GM18951 (cell line): Measurements from ENCODE around the gene HS6ST2.

Experiments
- POLR2A ChIP-seq: IDR thresholded peaks from 4 replicates; pipeline ENCODE4 v1.6.1; 2011; ENCODE audit warnings: mild to moderate bottlenecking; ENCODE audit not compliant: insufficient read length, insufficient read depth; ENCODE audit errors: extremely low read depth
- in situ Hi-C: fragments of 300-500 bp; cut with MboI; formaldehyde crosslinking; loops from one replicate; pipeline ENCODE4 v1.12.0; 2022; ENCODE audit warnings: low sequenced_read_pairs, mixed read lengths, inconsistent platforms; ENCODE audit not compliant: unreplicated experiment

HS6ST2 gene

DNA sequence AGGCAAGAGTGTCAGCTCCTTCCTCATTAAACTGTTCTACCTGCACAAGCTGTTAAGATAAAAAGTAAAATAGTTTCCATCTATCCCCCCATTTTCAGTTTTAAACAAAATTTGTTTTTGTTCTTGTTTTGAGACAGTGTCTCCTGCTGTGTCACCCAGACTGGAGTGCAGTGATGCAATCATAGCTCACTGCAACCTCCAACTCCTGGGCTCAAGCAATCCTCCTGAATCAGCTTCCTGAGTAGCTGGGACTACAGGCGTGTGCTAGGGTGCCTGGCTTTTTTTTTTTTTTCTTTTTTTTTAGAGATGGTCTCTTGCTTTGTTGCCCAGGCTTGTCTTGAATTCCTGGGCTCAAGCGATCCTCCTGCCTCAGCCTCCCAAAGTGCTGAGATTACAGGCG lies 105.4 kb downstream of the HS6ST2 start:
- in situ Hi-C loops = no loop called here
- TF ChIP-seq POLR2A = no peak

DNA sequence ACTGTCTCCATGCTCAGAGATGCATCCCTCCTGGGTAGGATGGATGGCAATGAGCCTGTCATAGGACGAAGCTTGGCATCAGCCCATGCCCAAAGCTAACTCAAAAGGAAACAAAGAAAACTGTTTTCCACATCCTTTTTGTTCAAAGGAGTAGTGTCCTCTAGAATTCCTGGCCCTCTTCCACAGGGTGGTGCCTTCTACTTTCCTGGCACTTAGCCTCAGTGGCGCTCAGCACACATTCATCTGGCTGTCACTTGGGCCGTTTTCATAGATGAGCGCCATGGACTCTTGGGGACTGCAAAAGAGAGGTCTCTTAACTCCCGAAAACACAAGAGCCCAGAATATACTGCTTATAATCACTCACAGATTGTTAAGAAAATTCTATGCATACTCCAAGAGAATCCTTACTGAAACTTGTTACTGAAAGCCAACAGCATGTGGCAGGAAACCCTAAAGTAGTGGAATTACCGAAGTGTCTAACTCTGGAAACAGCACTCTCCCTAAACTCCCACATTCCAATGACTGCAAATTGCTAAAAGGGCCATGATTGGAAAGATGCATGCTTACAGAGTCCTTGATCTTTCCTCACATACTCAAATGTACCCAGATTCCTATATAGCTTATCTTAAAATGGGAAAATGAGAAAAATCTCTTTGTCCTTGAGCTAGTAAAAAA lies 110.0 kb downstream of the HS6ST2 start:
- no peak for TF ChIP-seq POLR2A
- in situ Hi-C loops = no loop called here

DNA sequence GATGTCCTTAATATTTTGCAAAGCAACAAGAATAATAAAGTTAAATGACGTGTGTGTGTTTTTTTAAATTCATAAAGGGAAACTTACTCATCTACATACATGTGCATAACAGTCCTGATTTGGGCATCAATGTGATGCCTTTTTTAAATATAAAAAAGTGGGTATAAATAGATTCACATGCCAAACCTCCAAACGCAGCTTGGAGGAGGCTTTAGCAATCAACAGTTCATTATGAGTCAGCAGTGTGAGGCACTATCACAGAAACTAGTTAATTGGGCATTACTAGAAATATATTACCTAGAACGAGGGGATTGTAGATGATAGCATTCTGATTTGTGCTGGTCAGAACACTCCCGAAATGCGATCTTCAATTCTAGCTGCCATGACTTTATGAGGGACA lies 115.1 kb downstream of the HS6ST2 start:
- no peak for TF ChIP-seq POLR2A
- in situ Hi-C loops = no loop called here

DNA sequence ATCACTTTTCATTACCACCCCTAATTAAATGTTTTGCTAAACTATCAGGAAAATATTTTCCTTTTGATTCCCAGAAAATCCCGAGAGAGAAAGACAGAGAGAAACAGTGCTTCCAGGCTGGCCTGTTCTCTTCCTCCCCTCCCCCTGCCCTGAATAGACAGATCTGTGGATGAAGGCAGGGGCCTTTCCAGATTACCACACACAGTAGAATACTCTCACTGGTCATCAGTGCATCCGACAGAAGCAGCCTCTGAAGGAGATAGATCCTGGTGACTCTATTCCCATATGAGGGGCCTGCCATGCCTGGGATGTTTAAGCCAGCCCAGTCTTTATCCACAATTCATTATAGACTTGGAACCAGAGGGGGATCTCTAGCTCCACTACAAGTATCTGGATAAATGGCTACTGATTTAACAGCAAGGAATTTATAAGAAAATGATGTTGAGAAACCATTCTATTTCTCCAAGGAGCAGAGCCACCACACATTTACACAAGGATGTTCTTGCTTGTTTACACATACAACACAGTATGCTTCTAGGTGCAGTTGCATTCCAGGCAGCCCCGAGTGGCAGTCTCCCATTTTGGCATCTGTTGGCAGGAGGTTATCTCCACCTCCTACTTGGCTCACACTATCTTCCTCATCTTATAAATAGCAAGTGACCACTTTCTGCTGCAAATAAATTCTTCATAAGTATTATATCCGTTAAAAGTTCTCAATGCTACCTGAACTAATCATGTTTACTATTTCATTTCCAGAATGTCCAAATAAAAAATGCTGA lies 115.8 kb downstream of the HS6ST2 start:
- in situ Hi-C loops = no loop called here

DNA sequence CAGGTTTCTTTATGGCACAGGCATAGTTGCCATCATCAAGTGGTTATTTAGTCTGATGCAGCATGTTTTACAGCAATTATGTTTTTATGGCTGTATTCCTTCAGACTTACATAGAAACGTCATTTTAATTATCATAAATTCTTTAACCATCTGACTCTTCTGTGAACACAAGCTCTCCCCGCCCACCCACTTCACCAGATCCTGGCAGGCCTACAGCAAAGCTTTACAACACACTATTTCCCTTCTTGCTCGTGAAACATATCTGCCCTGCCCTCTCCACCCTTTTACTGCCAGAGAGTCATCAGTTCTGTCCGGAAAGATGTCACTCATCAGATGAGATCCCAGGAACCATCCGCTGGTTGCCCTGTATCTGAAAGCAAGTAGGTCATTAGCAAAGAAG lies 120.5 kb downstream of the HS6ST2 start:
- in situ Hi-C loops = no loop called here
- TF ChIP-seq POLR2A = no peak

More for the DNA sequence above, 115.8 kb downstream of the HS6ST2 start:
- TF ChIP-seq POLR2A = no peak

DNA sequence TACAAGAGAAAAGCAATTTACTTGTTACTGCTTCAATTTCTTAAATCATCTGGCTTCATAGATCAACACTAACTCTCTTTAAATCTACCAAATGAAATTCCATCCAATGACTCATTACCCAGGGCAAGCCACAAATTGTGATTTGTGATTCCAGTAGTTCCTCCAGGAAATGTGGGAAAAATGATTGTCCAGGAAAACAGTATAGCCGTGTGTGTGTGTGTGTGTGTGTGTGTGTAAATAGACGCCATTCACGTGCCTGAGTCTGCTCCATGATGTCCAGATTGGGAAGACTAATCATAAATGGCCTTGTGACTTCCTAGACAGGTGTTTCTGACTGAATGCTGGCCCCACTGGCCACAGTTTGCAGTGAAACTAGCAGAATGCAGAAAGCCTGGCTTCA lies 121.3 kb downstream of the HS6ST2 start:
- TF ChIP-seq POLR2A = no peak
- in situ Hi-C loops = no loop called here

DNA sequence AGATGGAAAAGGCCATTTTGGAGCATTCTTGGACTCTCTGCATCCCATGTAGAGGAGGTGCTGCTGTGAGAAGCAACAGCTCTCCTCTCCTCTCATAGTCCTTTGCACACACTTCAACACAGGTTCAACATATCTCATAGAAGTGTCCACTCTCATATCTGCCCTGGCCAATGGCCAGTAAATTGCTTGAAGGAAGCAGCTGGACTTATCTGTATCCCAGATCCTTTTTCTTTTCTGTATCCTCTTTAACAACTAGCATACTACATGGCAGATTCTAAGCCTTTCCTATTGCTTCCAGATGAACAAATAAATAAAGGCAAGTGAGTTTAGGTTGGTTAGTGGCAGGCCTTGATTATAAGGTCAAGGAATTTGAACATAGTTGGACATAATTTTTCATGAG lies 122.0 kb downstream of the HS6ST2 start:
- TF ChIP-seq POLR2A = no peak
- in situ Hi-C loops = no loop called here

DNA sequence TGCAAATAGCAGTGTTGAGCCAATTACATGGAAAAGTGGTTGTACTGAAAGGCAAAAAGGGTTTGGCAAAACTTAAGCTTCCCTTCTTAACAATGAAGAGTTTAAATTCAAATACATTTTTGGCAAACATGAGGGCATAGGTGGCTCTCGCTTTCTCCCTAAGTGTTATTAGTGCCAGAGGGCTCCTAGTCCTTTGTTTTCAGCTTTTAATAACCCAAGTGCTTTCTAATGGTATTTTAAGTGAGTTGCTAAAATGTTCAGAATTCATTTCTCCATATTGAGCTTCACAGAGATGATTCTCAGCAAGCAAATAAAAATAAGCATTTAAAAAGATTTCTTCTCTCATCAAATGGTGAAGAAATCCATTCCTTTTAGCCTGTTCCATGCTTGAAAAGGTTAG lies 123.7 kb downstream of the HS6ST2 start:
- TF ChIP-seq POLR2A = no peak
- in situ Hi-C loops = no loop called here

DNA sequence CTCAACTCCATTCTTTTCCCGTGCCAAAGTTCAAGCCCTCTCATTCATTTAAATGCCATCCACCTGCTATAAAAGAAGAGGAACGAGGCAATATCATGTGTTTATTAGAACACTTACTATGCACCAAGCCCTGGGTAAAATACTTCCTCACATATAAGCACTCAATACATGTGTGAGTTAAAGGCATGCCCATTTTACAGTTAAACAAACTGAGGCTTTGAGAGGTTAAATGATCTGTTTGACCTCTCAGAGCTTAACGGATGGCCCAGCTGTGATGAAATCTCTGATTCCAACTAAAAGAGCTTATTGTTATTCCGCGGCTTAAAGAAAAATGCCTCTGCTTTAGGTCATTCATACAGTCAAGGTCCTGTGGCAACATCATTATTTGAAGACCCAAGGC lies 124.3 kb downstream of the HS6ST2 start:
- TF ChIP-seq POLR2A = no peak
- in situ Hi-C loops = no loop called here

DNA sequence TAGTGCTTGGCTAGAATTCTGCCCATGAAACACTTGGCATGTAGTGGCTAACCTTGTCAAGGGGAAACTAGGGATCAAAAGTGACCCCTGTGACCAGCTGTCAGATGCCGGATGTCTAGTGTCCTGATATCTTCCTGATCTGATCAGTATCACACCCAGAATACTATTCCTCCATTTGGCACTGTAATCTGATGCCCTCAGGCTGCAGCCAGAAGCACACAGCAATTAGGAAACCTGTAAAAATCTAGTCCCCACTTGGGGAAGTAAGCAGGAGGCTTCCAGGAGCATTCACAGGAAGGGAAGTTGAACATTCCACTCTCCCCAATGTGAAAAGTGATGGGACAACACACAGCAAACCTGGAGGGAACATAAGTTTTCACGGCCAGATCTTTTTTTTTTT lies 125.1 kb downstream of the HS6ST2 start:
- TF ChIP-seq POLR2A = no peak
- in situ Hi-C loops = no loop called here

DNA sequence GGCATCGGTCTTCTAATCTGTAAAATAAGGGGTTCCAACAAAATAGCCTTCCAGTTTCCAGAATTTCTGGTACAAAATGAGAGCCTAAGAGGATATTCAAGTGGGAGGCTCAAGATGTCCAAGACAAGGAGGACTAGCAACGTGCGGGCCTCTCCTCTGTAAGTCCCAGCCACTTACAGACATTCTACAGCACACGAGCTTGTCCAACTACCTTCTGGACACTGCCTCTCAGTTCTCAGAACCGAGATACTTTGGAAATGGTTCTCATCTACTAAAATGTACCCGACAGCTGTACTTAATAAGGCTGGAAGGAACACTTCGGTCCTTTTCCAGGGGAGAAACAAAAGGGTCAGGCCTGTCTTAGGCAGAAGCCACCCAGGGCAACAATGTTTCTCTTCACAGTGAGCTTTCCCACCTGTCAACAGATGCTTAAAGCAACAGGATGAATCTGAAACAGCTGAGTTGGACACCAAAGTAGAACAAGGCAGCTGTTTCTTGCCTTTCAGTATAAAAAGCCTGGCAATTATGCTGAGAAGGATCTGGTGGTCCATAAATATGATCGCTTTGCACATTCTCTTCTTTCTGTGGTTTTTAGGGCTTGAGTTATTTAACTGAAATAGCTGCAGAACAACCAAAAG lies 127.0 kb downstream of the HS6ST2 start:
- in situ Hi-C loops = no loop called here
- no peak for TF ChIP-seq POLR2A

DNA sequence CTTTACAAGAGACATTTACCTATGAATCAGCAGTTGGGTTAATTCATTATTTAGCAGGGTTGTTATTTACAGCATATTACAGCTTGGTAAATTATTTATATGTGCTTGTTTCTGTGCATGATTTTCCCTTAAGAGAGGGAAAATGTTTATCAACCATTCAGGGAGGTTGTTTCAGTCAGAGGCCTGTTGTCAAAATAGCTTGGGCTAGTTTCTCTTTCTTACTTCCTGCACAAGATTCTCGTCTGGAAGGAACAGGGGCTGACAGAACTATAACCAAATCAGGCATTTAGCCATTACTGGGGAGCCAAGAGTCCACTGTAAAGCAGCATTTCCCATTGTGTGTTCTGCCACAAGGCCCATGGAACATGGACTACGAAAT lies 135.8 kb downstream of the HS6ST2 start:
- in situ Hi-C loops = no loop called here
- no peak for TF ChIP-seq POLR2A

DNA sequence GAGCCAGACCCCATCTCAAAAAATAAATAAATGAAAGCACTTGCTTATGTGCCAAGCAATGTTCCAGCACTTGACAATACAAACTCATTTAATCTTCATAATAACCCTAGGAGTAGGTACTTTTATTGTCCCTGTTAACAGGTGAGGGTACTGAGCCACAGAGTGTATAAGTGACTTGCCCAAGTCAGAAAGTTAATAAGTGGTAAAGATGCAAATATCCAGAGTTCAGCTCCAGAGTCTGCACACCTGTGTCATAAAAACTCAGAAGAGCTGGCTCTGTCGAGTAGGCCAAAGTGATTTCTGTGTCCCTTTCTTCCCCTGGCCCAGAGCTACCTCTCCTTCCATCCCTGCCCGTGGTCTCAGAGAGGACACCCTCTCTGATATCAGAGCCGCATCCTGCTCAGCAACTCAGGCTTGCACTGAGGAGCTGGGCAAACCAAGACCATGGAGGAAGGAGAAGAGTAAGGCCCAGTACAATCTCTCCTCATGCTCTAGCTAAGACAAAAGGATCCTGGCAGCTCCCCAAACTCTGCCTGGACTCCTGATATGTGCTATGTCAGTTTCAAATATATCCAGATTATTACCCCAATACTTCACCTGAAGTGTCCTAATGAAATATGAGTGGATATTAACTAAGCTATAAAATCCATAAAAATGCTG lies 136.3 kb downstream of the HS6ST2 start:
- in situ Hi-C loops = no loop called here

More for the DNA sequence above, 136.3 kb downstream of the HS6ST2 start:
- no peak for TF ChIP-seq POLR2A
